Body of pancreas (tissue), 4 donors: ENCODE data around the gene EHMT1. TPM values are rescaled to one million over a fixed set of nuclear protein-coding genes. Genes with fewer than 3 reads are reported as not detected.
A peak's percentile ranks its signal among the peaks of the same experiment; 100 is the strongest.

Source experiments
- ATAC-seq: fragments of 150-250 bp; one replicate; pipeline ENCODE4 v1.9.1; 2016
- DNase-seq, 4 donors: peaks; one replicate each; pipeline ENCODE4 v3.0.0-alpha.2; 2019
- H3K27ac ChIP-seq, 4 donors: fragments of 200-600 bp; sonication (generic); 1 replicate in 3 of 4; 2 replicates in 1 of 4; pipeline versions ENCODE4 v1.5.1 to v1.6.1; 2016 to 2019; ENCODE audit warnings: mild to moderate bottlenecking in 1 of 4, mixed read lengths in 1 of 4, moderate library complexity in 1 of 4
- H3K27me3 ChIP-seq, 2 donors: fragments of 200-600 bp; sonication (generic); one replicate each; pipeline ENCODE4 v1.6.0; 2016; ENCODE audit warnings: mild to moderate bottlenecking in 1 of 2
- H3K36me3 ChIP-seq, 2 donors: fragments of 200-600 bp; sonication (generic); replicated peaks in 1 of 2; 2 replicates each; pipeline ENCODE4 v1.5.1; 2016; ENCODE audit warnings: low read depth in 2 of 2; ENCODE audit not compliant: insufficient read depth in 1 of 2
- H3K4me1 ChIP-seq: fragments of 200-600 bp; sonication (generic); one replicate; pipeline ENCODE4 v1.6.0; 2016
- H3K4me3 ChIP-seq, 2 donors: fragments of 200-600 bp; sonication (generic); 1 replicate in 1 of 2; 2 replicates in 1 of 2; pipeline ENCODE4 v1.5.1; 2016 to 2019
- H3K9me3 ChIP-seq, 3 donors: fragments of 200-600 bp; sonication (generic); 1 replicate in 2 of 3; 2 replicates in 1 of 3; pipeline ENCODE4 v1.5.1; 2016
- CTCF ChIP-seq, 7 experiments: fragments of 450-650 bp in 4 of 7; fragments of 200-600 bp in 3 of 7; sonication (generic) in 3 of 7; IDR thresholded peaks; one replicate each; pipeline ENCODE4 v1.5.1; 2016 to 2019; ENCODE audit warnings: antibody characterized with exemption in 7 of 7
- POLR2A ChIP-seq, 3 donors: fragments of 450-650 bp; IDR thresholded peaks; one replicate each; pipeline ENCODE4 v1.6.1; 2016; ENCODE audit warnings: antibody characterized with exemption in 3 of 3, mild to moderate bottlenecking in 2 of 3
- WGBS, 2 donors: methylation state at CpG; one replicate each; pipeline ENCODE4 v1.1.5; 2017; 5-methylcytosine and 5-hydroxymethylcytosine counted together
- intact Hi-C: fragments of 100-400 bp; cut with DNase I; formaldehyde crosslinking; loops from one replicate; pipeline ENCODE4 v1.15.1; 2023
- total RNA-seq, 2 donors: library from RNA; depleted of rRNA; stranded (reverse); fragments of >200 nt; gene quantifications; one replicate each; pipeline ENCODE4 v1.1.0, GENCODE V29; 2016

EHMT1 gene
- total RNA-seq, 2 donors from 2014 or later: 41.0 to 65.9 TPM

- Histone ChIP-seq H3K36me3 (no peaks in the 10 kb centered on the region), H3K27ac (peak overlapping the region; percentile 83 to 98 (median 94)), H3K4me3 (peak overlapping the region in 1 of 2 donors; percentile 24), H3K4me1 (peaks cover 49% of the 10 kb centered on the region), H3K9me3 (no peaks in the 10 kb centered on the region), H3K27me3 (no peaks in the 10 kb centered on the region)
- TF ChIP-seq CTCF (IDR thresholded peaks at IDR 0.05) (no peak), POLR2A (IDR thresholded peaks at IDR 0.05) (no peak)
- WGBS, 2 donors: 20 to 21% methylated on average over 14 to 17 of the region's 17 CpGs
- peak in 1 of 4 donors; percentile 35 for DNase-seq
- no peak for ATAC-seq
- intact Hi-C loops: no loop called here
These were observed 11.5 kb upstream of the EHMT1 start for GRCh38 chr9:137607141-137607857.

GRCh38 chr9:137610944-137611343, 7.9 kb upstream of the EHMT1 start:
- no peak for DNase-seq
- ATAC-seq: no peak
- peak overlapping the region; percentile 88 to 98 (median 92) for H3K27ac ChIP-seq
- H3K4me3 ChIP-seq: no peak overlapping the region
- peaks cover 0 to 9% of the 10 kb centered on the region in 2 donors for H3K36me3 ChIP-seq
- no peaks in the 10 kb centered on the region for H3K27me3 ChIP-seq
- H3K9me3 ChIP-seq: no peaks in the 10 kb centered on the region
- intact Hi-C loops: no loop called here
- peaks cover 78% of the 10 kb centered on the region for H3K4me1 ChIP-seq
- WGBS, 2 donors: 84 to 90% methylated on average over 5 to 6 of the region's 6 CpGs
- no peak for TF ChIP-seq CTCF (IDR thresholded peaks at IDR 0.05)
- no peak for TF ChIP-seq POLR2A (IDR thresholded peaks at IDR 0.05)

GRCh38 chr9:137611623-137612609, 6.9 kb upstream of the EHMT1 start:
- H3K27ac ChIP-seq: peak overlapping the region; percentile 88 to 98 (median 92)
- H3K27me3 ChIP-seq: no peaks in the 10 kb centered on the region
- DNase-seq (peak; percentile 84 to 96 (median 88)), ATAC-seq (peak; percentile 85)
- H3K4me3 ChIP-seq: no peak overlapping the region
- TF ChIP-seq CTCF (IDR thresholded peaks at IDR 0.05) (no peak), POLR2A (IDR thresholded peaks at IDR 0.05) (peak; percentile 52 to 81 (median 75))
- no peaks in the 10 kb centered on the region for H3K9me3 ChIP-seq
- peaks cover 0 to 9% of the 10 kb centered on the region in 2 donors for H3K36me3 ChIP-seq
- peaks cover 71% of the 10 kb centered on the region for H3K4me1 ChIP-seq
- WGBS, 2 donors: 29 to 36% methylated on average over 5 to 21 of the region's 21 CpGs
- intact Hi-C loops: no loop called here

GRCh38 chr9:137612741-137613142, 6.1 kb upstream of the EHMT1 start:
- TF ChIP-seq POLR2A (IDR thresholded peaks at IDR 0.05) (no peak), CTCF (IDR thresholded peaks at IDR 0.05) (no peak)
- Histone ChIP-seq H3K4me3 (no peak overlapping the region), H3K27ac (peak overlapping the region; percentile 88 to 98 (median 92)), H3K36me3 (peaks cover 0 to 9% of the 10 kb centered on the region in 2 donors), H3K4me1 (peaks cover 71% of the 10 kb centered on the region), H3K9me3 (no peaks in the 10 kb centered on the region), H3K27me3 (no peaks in the 10 kb centered on the region)
- DNase-seq (peak in 1 of 4 donors; percentile 27), ATAC-seq (no peak)
- intact Hi-C loops: no loop called here
- WGBS, 2 donors: 70% methylated on average over 8 of the region's 8 CpGs; no CpG with 5 or more reads in 1 of the 2 donors
